Activated naive CD4-positive, alpha-beta T cell treated with anti-CD3 and anti-CD28 coated beads, Interleukin-2, amount 50 U/mL, for 72 hours (primary cell): Measurements from ENCODE around the gene EIF2D. TPM values are rescaled to one million over a fixed set of nuclear protein-coding genes. Genes with fewer than 3 reads are reported as not detected.
A peak's percentile ranks its signal among the peaks of the same experiment; 100 is the strongest.
"Not testable (repeated sequence)": the region's sequence is repeated elsewhere in the genome, so short reads cannot be mapped to it uniquely, and the experiment has no call there.

ENCODE experiments used
- ATAC-seq, 2 donors: fragments of 150-1000 bp; cut with Tn5 transposase; 2 replicates each; pipeline ENCODE4 v1.10.0; 2021; ENCODE audit warnings: mild to moderate bottlenecking in 2 of 2, moderate library complexity in 2 of 2
- DNase-seq, 2 donors: peaks; one replicate each; pipeline ENCODE4 v3.0.0; 2021 to 2022; ENCODE audit warnings: low spot score in 2 of 2
- H3K27ac Mint-ChIP-seq, 2 donors: one replicate each; pipeline ENCODE4 v1.8.0; 2022; ENCODE audit warnings: mild to moderate bottlenecking in 2 of 2, mixed read lengths in 2 of 2
- H3K36me3 Mint-ChIP-seq, 2 donors: one replicate each; pipeline ENCODE4 v1.8.0; 2022; ENCODE audit warnings: mixed read lengths in 2 of 2
- H3K9me3 Mint-ChIP-seq, 2 donors: one replicate each; pipeline ENCODE4 v1.8.0; 2022; ENCODE audit warnings: mixed read lengths in 2 of 2
- total RNA-seq, 2 donors: library from RNA; stranded (reverse); gene quantifications; one replicate each; pipeline ENCODE4 v1.2.3, GENCODE V29; 2022

Gene EIF2D
- total RNA-seq, 2 donors from 2014 or later = 87.1 to 111 TPM

- ATAC-seq (peak in 1 of 2 donors; percentile 35), DNase-seq (peak in 1 of 2 donors; percentile 85)
Measured at GRCh38 chr1:206581571-206581981, 30.7 kb downstream of the EIF2D start.

GRCh38 chr1:206581114-206581497 lies 31.2 kb downstream of the EIF2D start:
- H3K27ac Mint-ChIP-seq = peak overlapping the region; percentile 100
- not testable (repeated sequence) for H3K9me3 Mint-ChIP-seq, DNase-seq, ATAC-seq
- H3K36me3 Mint-ChIP-seq = peaks cover 39 to 59% of the 10 kb centered on the region in 2 donors

More at GRCh38 chr1:206581571-206581981, 30.7 kb downstream of the EIF2D start:
- Mint-ChIP-seq H3K27ac (peak overlapping the region; percentile 100), H3K36me3 (peaks cover 39 to 58% of the 10 kb centered on the region in 2 donors), H3K9me3 (no peaks in the 10 kb centered on the region)

- peak in 1 of 2 donors; percentile 30 for ATAC-seq
- Mint-ChIP-seq H3K9me3 (no peaks in the 10 kb centered on the region), H3K27ac (peak overlapping the region; percentile 100), H3K36me3 (peaks cover 39 to 59% of the 10 kb centered on the region in 2 donors)
- no peak for DNase-seq
Measured at GRCh38 chr1:206580438-206581113, 31.7 kb downstream of the EIF2D start.

GRCh38 chr1:206579747-206580437 lies 32.4 kb downstream of the EIF2D start:
- Mint-ChIP-seq H3K27ac (peak overlapping the region; percentile 100), H3K9me3 (no peaks in the 10 kb centered on the region), H3K36me3 (peaks cover 35 to 53% of the 10 kb centered on the region in 2 donors)
- peak; percentile 69 to 73 for ATAC-seq
- DNase-seq = peak; percentile 85 to 95

GRCh38 chr1:206578978-206579374 lies 33.3 kb downstream of the EIF2D start:
- H3K27ac Mint-ChIP-seq = peak overlapping the region; percentile 100

GRCh38 chr1:206578068-206578977 lies 33.9 kb downstream of the EIF2D start:
- DNase-seq (no peak), ATAC-seq (peak; percentile 52 to 76)
- peaks cover 36 to 53% of the 10 kb centered on the region in 2 donors for H3K36me3 Mint-ChIP-seq
- no peaks in the 10 kb centered on the region for H3K9me3 Mint-ChIP-seq
- H3K27ac Mint-ChIP-seq = peak overlapping the region; percentile 100

More at GRCh38 chr1:206578978-206579374, 33.3 kb downstream of the EIF2D start:
- DNase-seq (no peak), ATAC-seq (no peak)
- H3K9me3 Mint-ChIP-seq = no peaks in the 10 kb centered on the region
- H3K36me3 Mint-ChIP-seq = peaks cover 38 to 55% of the 10 kb centered on the region in 2 donors

GRCh38 chr1:206577626-206578025 lies 34.6 kb downstream of the EIF2D start:
- no peaks in the 10 kb centered on the region for H3K9me3 Mint-ChIP-seq
- H3K27ac Mint-ChIP-seq = peak overlapping the region; percentile 100
- no peak for DNase-seq
- no peak for ATAC-seq
- H3K36me3 Mint-ChIP-seq = peaks cover 38 to 60% of the 10 kb centered on the region in 2 donors

GRCh38 chr1:206575894-206576737 lies 36.1 kb downstream of the EIF2D start:
- no peak for ATAC-seq
- H3K27ac Mint-ChIP-seq = peak overlapping the region; percentile 76 to 100
- H3K9me3 Mint-ChIP-seq = no peaks in the 10 kb centered on the region
- H3K36me3 Mint-ChIP-seq = peaks cover 49 to 66% of the 10 kb centered on the region in 2 donors
- no peak for DNase-seq

- DNase-seq (no peak), ATAC-seq (no peak)
- peaks cover 42 to 66% of the 10 kb centered on the region in 2 donors for H3K36me3 Mint-ChIP-seq
- peak overlapping the region; percentile 91 to 100 for H3K27ac Mint-ChIP-seq
- no peaks in the 10 kb centered on the region for H3K9me3 Mint-ChIP-seq
Measured at GRCh38 chr1:206575165-206575893, 36.9 kb downstream of the EIF2D start.

- no peaks in the 10 kb centered on the region for H3K9me3 Mint-ChIP-seq
- ATAC-seq = no peak
- no peak for DNase-seq
- H3K27ac Mint-ChIP-seq = peak overlapping the region; percentile 93 to 100
- peaks cover 30 to 63% of the 10 kb centered on the region in 2 donors for H3K36me3 Mint-ChIP-seq
Measured at GRCh38 chr1:206573762-206574161, 38.5 kb downstream of the EIF2D start.

GRCh38 chr1:206573319-206573718 lies 38.9 kb downstream of the EIF2D start:
- H3K27ac Mint-ChIP-seq = peak overlapping the region; percentile 93 to 100
- DNase-seq (no peak), ATAC-seq (no peak)
- H3K9me3 Mint-ChIP-seq = no peaks in the 10 kb centered on the region
- H3K36me3 Mint-ChIP-seq = peaks cover 30 to 67% of the 10 kb centered on the region in 2 donors

GRCh38 chr1:206572835-206573234 lies 39.4 kb downstream of the EIF2D start:
- DNase-seq = no peak
- Mint-ChIP-seq H3K36me3 (peaks cover 33 to 72% of the 10 kb centered on the region in 2 donors), H3K9me3 (no peaks in the 10 kb centered on the region), H3K27ac (peak overlapping the region; percentile 95 to 100)
- ATAC-seq = no peak

- H3K9me3 Mint-ChIP-seq = no peaks in the 10 kb centered on the region
- DNase-seq (no peak), ATAC-seq (no peak)
- H3K36me3 Mint-ChIP-seq = peaks cover 56 to 81% of the 10 kb centered on the region in 2 donors
- H3K27ac Mint-ChIP-seq = peak overlapping the region; percentile 92 to 97
Measured at GRCh38 chr1:206570529-206570928, 41.7 kb downstream of the EIF2D start.

- no peaks in the 10 kb centered on the region for H3K9me3 Mint-ChIP-seq
- DNase-seq = no peak
Measured at GRCh38 chr1:206569556-206569955, 42.7 kb downstream of the EIF2D start.

GRCh38 chr1:206568779-206569352 lies 43.4 kb downstream of the EIF2D start:
- peak; percentile 38 to 47 for ATAC-seq
- Mint-ChIP-seq H3K9me3 (no peaks in the 10 kb centered on the region), H3K36me3 (peaks cover 67 to 91% of the 10 kb centered on the region in 2 donors), H3K27ac (peak overlapping the region; percentile 92 to 97)
- no peak for DNase-seq

More at GRCh38 chr1:206569556-206569955, 42.7 kb downstream of the EIF2D start:
- Mint-ChIP-seq H3K36me3 (peaks cover 66 to 90% of the 10 kb centered on the region in 2 donors), H3K27ac (peak overlapping the region; percentile 92 to 97)
- ATAC-seq = peak in 1 of 2 donors; percentile 17
